Karpas-422 (cell line): Measurements from ENCODE around the gene HIBADH. TPM values are rescaled to one million over a fixed set of nuclear protein-coding genes. Genes with fewer than 3 reads are reported as not detected.
"Not testable (repeated sequence)": the region's sequence is repeated elsewhere in the genome, so short reads cannot be mapped to it uniquely, and the experiment has no call there.

ENCODE experiments used
- DNase-seq: peaks from one replicate; pipeline ENCODE4 v3.0.0-alpha.2; 2015
- H2AFZ ChIP-seq: fragments of 200-600 bp; sonication (generic); 2 replicates; pipeline ENCODE4 v1.6.1; 2014; ENCODE audit warnings: antibody characterized with exemption, low read length, mixed read lengths
- H3K27ac ChIP-seq: fragments of 200-600 bp; sonication (generic); 2 replicates; pipeline ENCODE4 v1.5.1; 2014; ENCODE audit warnings: mild to moderate bottlenecking, low read length, moderate library complexity
- H3K27me3 ChIP-seq: fragments of 200-600 bp; sonication (generic); 2 replicates; pipeline ENCODE4 v1.6.1; 2014; ENCODE audit warnings: low read length, mixed read lengths
- H3K36me3 ChIP-seq: fragments of 200-600 bp; sonication (generic); 2 replicates; pipeline ENCODE4 v1.6.1; 2014; ENCODE audit warnings: low read length, mixed read lengths; ENCODE audit not compliant: insufficient read depth
- H3K4me1 ChIP-seq: fragments of 200-600 bp; sonication (generic); 2 replicates; pipeline ENCODE4 v1.6.1; 2014; ENCODE audit warnings: mild to moderate bottlenecking, low read length, mixed read lengths
- H3K4me2 ChIP-seq: fragments of 200-600 bp; sonication (generic); 2 replicates; pipeline ENCODE4 v1.6.1; 2014; ENCODE audit warnings: low read length, low read depth, mild to moderate bottlenecking; ENCODE audit not compliant: poor library complexity, severe bottlenecking
- H3K4me3 ChIP-seq: fragments of 200-600 bp; sonication (generic); 2 replicates; pipeline ENCODE4 v1.5.1; 2014; ENCODE audit warnings: mild to moderate bottlenecking, antibody characterized with exemption, low read length, mixed read lengths
- H3K79me2 ChIP-seq: fragments of 200-600 bp; sonication (generic); 2 replicates; pipeline ENCODE4 v1.6.1; 2014; ENCODE audit warnings: mild to moderate bottlenecking, low read length, mixed read lengths
- H3K9ac ChIP-seq: fragments of 200-600 bp; sonication (generic); 2 replicates; pipeline ENCODE4 v1.6.0; 2014; ENCODE audit warnings: low read length
- H3K9me2 ChIP-seq: fragments of 200-600 bp; sonication (generic), shearing (Covaris generic); replicated peaks from 2 replicates; pipeline ENCODE4 v1.6.0; 2014; ENCODE audit warnings: mild to moderate bottlenecking, low read length, moderate library complexity; ENCODE audit not compliant: insufficient read depth
- H3K9me3 ChIP-seq: fragments of 300-700, 200-600 bp; sonication (generic); 2 replicates; pipeline ENCODE4 v1.6.1; 2014; ENCODE audit warnings: low read length, mixed read lengths
- H4K20me1 ChIP-seq: fragments of 200-600 bp; sonication (generic); 2 replicates; pipeline ENCODE4 v1.6.1; 2014; ENCODE audit warnings: mild to moderate bottlenecking, antibody characterized with exemption, low read length, low read depth; ENCODE audit not compliant: insufficient read depth
- total RNA-seq: library from RNA; depleted of rRNA; stranded (reverse); fragments of >200 nt; shearing (Covaris generic); gene quantifications from 2 replicates; pipeline ENCODE4 v1.2.3, GENCODE V29; 2014; ENCODE audit warnings: low replicate concordance

HIBADH gene
- total RNA-seq, 1 experiment from 2014 or later = 30.1 TPM

DNA sequence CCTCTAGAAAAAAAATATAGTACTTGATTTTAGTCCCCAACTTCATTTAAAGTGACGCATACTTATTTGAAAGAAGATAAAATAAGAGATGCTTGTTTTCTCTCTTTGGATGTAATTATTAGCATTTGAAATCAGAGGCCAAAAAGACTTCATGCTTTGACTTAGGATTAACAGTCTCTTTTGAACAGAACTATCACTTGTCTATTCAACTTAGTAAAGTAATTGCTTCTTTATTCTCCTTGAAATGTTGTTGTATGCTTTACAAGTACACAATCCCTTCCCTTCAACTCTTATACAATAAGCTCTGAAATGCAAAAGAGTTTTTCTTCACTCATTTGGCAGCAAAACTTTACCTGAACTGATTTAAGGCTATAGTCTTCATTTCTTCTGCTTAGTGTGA is 80.8 kb downstream of the HIBADH start:
- H4K20me1 ChIP-seq = 0 out of 2 replicates have a peak, but pooled peaks cover 5% of the 10 kb centered on the region
- peaks cover 22% of the 10 kb centered on the region for H3K4me1 ChIP-seq
- no peaks in the 10 kb centered on the region for H3K9me3 ChIP-seq
- H3K27me3 ChIP-seq = no peaks in the 10 kb centered on the region
- H3K27ac ChIP-seq = no peak overlapping the region
- no peaks in the 10 kb centered on the region for H3K79me2 ChIP-seq
- no peaks in the 10 kb centered on the region for H3K36me3 ChIP-seq
- no peaks in the 10 kb centered on the region for H3K9me2 ChIP-seq
- H3K4me2 ChIP-seq = no peak overlapping the region
- DNase-seq = no peak
- H2AFZ ChIP-seq = no peak overlapping the region
- no peak overlapping the region for H3K9ac ChIP-seq
- no peak overlapping the region for H3K4me3 ChIP-seq

GRCh38 chr7:27581119-27581518 is 81.6 kb downstream of the HIBADH start:
- H3K27ac ChIP-seq = no peak overlapping the region

DNA sequence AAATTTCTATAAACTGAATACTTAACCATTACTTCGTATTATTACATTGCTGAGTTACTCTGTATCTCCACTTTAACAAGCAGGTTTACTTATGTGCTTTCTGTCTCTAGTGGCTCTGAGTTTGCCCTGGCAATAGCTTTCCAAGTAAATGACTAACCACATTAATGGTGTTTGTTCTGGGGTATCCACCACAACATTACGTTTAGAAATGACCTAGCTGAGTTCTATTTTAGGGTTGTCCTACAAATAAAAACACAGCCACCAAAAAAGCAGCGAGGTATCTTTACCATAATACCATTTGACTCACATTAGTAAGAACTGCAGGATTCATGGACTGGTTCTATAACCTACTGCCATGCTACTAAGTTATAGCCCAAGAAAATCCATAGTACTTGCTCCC is 83.1 kb downstream of the HIBADH start:
- Histone ChIP-seq H3K9ac (no peak overlapping the region), H3K9me3 (no peaks in the 10 kb centered on the region), H3K4me3 (no peak overlapping the region), H3K27me3 (no peaks in the 10 kb centered on the region), H2AFZ (no peak overlapping the region), H3K79me2 (no peaks in the 10 kb centered on the region), H3K27ac (no peak overlapping the region), H3K9me2 (no peaks in the 10 kb centered on the region), H3K36me3 (no peaks in the 10 kb centered on the region), H4K20me1 (0 out of 2 replicates have a peak, but pooled peaks cover 11% of the 10 kb centered on the region), H3K4me1 (peaks cover 21% of the 10 kb centered on the region), H3K4me2 (no peak overlapping the region)
- no peak for DNase-seq

More at GRCh38 chr7:27581119-27581518, 81.6 kb downstream of the HIBADH start:
- no peak overlapping the region for H3K4me3 ChIP-seq
- 0 out of 2 replicates have a peak, but pooled peaks cover 5% of the 10 kb centered on the region for H4K20me1 ChIP-seq
- H3K4me2 ChIP-seq = no peak overlapping the region
- no peaks in the 10 kb centered on the region for H3K36me3 ChIP-seq
- no peaks in the 10 kb centered on the region for H3K79me2 ChIP-seq
- H3K9me3 ChIP-seq = no peaks in the 10 kb centered on the region
- H3K9me2 ChIP-seq = no peaks in the 10 kb centered on the region
- peaks cover 14% of the 10 kb centered on the region for H3K4me1 ChIP-seq
- H2AFZ ChIP-seq = no peak overlapping the region
- no peak for DNase-seq
- H3K27me3 ChIP-seq = no peaks in the 10 kb centered on the region
- no peak overlapping the region for H3K9ac ChIP-seq

DNA sequence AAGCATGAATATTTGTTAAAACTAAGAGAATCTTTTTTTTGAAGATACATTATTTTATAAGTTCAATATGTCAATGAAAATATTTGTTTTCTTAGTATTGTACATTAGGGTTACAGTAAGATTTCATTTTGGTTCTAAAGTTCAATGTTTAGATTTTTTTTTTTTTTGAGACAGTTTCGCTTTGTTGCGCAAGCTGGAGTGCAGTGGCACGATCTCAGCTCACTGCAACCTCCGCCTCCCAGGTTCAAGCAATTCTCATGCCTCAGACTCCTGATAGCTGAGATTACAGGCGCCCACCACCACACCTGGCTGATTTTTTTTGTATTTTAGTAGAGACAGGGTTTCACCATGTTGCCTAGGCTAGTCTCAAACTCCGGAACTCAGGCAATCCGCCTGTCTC is 84.5 kb downstream of the HIBADH start:
- not testable (repeated sequence) for H3K4me2 ChIP-seq, H2AFZ ChIP-seq, DNase-seq, H3K9me3 ChIP-seq, H3K9me2 ChIP-seq, H3K4me3 ChIP-seq, H3K27ac ChIP-seq, H3K27me3 ChIP-seq, H3K36me3 ChIP-seq, H3K9ac ChIP-seq, H3K79me2 ChIP-seq
- 0 out of 2 replicates have a peak, but pooled peaks cover 21% of the 10 kb centered on the region for H4K20me1 ChIP-seq
- peaks cover 27% of the 10 kb centered on the region for H3K4me1 ChIP-seq

GRCh38 chr7:27576360-27576944 is 86.2 kb downstream of the HIBADH start:
- Histone ChIP-seq H3K27ac (no peak overlapping the region), H3K4me2 (no peak overlapping the region), H3K9me3 (no peaks in the 10 kb centered on the region), H2AFZ (no peak overlapping the region), H3K9ac (no peak overlapping the region), H3K4me1 (peaks cover 27% of the 10 kb centered on the region), H3K79me2 (no peaks in the 10 kb centered on the region), H4K20me1 (0 out of 2 replicates have a peak, but pooled peaks cover 22% of the 10 kb centered on the region), H3K36me3 (no peaks in the 10 kb centered on the region), H3K9me2 (no peaks in the 10 kb centered on the region), H3K4me3 (no peak overlapping the region), H3K27me3 (no peaks in the 10 kb centered on the region)
- DNase-seq = peak; percentile 80

DNA sequence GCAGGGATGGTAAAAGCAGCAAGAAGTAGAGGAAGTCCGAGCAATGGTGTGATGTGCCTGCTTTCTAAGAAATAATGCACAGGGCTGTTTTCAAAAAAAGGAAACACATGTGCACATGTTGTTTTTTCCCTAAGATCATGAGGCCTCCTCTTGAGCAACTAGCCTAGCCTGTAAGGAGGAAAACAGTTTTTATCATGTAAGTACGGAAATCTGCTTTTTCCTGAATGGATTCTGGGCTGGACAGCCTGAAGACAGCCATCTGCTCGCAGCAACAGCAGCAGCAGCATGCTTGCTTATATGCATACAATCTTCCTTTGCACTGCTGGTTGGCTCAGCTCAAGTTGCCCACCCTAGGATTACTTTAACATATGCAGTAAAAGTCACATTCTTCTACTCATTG is 87.1 kb downstream of the HIBADH start:
- H3K79me2 ChIP-seq = no peaks in the 10 kb centered on the region
- H3K4me1 ChIP-seq = peaks cover 27% of the 10 kb centered on the region
- H3K27me3 ChIP-seq = no peaks in the 10 kb centered on the region
- no peak overlapping the region for H3K4me2 ChIP-seq
- no peak overlapping the region for H3K4me3 ChIP-seq
- H3K36me3 ChIP-seq = no peaks in the 10 kb centered on the region
- no peak overlapping the region for H3K27ac ChIP-seq
- no peak for DNase-seq
- H2AFZ ChIP-seq = no peak overlapping the region
- 0 out of 2 replicates have a peak, but pooled peaks cover 19% of the 10 kb centered on the region for H4K20me1 ChIP-seq
- H3K9me2 ChIP-seq = no peaks in the 10 kb centered on the region
- H3K9ac ChIP-seq = no peak overlapping the region
- no peaks in the 10 kb centered on the region for H3K9me3 ChIP-seq

- Histone ChIP-seq H3K79me2 (no peaks in the 10 kb centered on the region), H2AFZ (no peak overlapping the region), H3K9me3 (no peaks in the 10 kb centered on the region), H3K9me2 (no peaks in the 10 kb centered on the region), H3K36me3 (no peaks in the 10 kb centered on the region), H3K9ac (no peak overlapping the region), H3K4me1 (peaks cover 1% of the 10 kb centered on the region), H3K27me3 (no peaks in the 10 kb centered on the region), H4K20me1 (0 out of 2 replicates have a peak, but pooled peaks cover 11% of the 10 kb centered on the region), H3K4me3 (no peak overlapping the region), H3K4me2 (no peak overlapping the region), H3K27ac (no peak overlapping the region)
- DNase-seq = no peak
Measured at GRCh38 chr7:27569106-27569505, 93.6 kb downstream of the HIBADH start.

DNA sequence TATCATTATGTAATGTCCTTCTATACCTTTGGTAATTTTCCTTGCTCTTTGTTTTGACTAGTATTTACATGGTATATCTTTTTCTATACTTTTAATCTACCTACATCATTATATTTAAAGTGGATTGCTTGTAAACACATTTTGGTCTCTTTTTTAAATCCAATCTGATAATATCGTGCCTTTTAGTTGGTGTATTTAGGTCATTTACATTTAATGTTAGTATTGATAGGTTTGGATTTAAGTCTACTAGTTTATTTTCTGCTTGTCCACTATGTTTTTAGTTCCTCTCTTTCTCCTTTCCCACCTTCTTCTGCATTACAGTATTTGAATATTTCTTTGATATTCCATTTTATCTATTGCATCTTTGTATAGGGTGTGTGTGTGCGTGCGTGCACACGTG is 95.4 kb downstream of the HIBADH start:
- Histone ChIP-seq H3K36me3 (no peaks in the 10 kb centered on the region), H3K9me2 (no peaks in the 10 kb centered on the region), H3K9ac (no peak overlapping the region), H2AFZ (no peak overlapping the region), H3K27me3 (no peaks in the 10 kb centered on the region), H3K27ac (no peak overlapping the region), H3K79me2 (no peaks in the 10 kb centered on the region), H4K20me1 (no peaks in the 10 kb centered on the region), H3K9me3 (no peaks in the 10 kb centered on the region), H3K4me1 (no peaks in the 10 kb centered on the region), H3K4me2 (no peak overlapping the region), H3K4me3 (no peak overlapping the region)
- DNase-seq = no peak
